ENCODE results near the gene NEURL3.

The NEURL3 gene

GRCh38 chr2:96527286-96528005 lies 22.3 kb upstream of the NEURL3 start:
- peak; percentile 65 for DNase-seq

DNA sequence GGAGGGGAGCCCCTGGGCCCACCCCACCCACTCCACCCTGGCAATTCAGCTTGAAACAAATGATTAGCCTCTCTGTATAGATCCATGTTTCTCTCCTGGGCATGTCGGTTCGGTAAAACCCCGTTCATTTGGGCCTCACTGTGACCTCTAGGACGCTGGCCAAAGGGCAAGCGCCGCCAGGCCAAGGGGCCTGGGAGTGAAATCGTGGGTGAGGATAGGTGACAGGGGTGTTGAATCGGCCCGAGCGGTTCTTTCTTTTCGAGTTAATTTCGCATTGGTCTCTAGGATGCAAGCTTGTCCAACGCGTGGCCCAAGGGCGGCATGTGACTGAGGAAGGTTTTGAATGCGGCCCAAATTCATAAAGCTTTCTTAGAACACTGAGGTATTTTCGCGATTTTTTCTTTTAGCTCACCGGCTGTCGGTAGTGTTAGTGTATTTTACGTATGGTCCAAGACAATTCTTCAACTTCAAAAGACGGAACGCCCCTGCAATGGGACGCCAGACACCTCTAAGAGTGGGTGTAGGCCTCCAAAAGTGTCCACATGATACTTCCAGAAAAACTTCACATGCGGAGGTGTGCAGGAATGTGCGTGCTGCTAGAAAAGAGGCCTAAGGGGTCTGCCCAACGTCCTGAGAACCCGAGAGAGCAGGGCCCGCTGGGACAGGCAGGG lies 21.6 kb upstream of the NEURL3 start:
- DNase-seq = no peak

DNA sequence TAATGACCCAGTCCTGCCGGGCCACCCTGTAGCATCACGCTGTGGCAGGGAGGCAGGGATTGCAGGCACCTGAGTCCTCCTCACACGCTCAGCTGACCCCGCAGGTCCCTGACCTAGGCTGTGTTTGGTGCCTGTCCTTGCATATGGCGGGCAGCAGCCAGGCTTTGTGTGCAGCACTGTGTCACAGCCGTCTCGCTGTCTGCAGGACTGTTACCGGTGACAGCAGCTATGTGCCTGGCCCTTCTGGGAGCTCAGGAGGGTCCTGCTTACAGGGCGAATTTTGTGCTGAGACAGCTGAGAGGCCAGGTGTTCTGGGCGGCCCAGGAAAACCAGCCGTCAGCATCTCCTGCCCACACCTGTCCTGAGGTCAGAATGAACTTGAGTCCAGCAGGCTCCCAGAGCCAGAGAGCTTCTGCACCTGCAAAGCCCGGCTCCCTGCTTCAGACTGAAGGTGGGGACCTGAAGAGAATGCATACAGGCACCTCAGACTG lies 21.0 kb upstream of the NEURL3 start:
- DNase-seq = no peak

DNA sequence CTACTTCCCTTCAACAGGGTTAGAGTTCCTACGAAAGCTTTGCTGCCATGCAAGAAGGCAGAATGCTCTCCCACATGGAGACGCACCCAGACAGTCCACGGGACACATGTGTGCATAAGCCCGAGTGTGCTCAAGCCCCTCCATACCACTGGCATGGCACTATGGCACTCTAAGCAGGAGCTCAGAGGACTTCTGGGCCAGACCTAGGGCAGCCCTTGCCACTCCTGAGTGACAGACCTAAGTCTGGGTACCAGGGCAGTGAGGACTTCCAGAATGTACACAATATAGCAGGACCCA lies 20.0 kb upstream of the NEURL3 start:
- no peak for DNase-seq

GRCh38 chr2:96524482-96525210 lies 19.5 kb upstream of the NEURL3 start:
- DNase-seq = no peak

DNA sequence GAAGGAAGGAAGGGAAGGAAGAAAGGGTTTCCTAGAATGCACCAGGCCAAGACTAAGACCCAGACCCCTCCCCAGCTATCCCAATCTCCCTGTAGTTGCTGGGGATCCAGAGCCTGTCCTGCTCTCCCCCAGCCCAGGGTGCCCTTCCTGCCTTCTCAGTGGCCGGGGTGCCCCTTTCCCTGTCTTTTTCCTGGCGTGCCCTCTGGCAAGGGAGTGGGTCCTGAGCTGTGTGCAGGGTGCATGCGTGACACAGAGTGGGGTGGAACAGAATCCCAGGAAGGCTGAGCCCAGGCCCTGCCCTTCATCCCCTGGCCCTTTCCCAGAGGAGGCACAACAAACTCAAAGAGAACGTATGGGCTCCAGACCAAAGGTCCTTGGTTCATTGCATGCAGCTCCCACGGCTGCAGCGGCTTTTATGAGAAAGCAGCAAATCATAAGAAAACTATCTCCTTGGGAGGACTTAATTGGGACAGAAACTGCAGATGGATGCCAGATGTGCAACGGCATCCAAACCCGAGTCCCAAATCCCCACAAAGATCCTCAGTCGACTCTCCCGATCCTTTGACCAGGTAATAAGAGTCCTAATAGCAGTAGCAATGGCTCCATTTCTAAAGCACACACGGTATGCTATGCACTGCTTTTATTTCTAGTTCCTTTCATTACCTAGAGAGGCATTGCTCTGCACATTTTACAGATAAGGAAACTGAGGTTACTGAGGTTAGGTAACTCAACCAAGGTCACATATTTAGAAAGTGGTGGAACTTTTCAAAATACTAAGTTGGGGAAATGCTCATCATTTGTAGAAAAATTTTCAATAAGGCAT lies 18.7 kb upstream of the NEURL3 start:
- no peak for DNase-seq

DNA sequence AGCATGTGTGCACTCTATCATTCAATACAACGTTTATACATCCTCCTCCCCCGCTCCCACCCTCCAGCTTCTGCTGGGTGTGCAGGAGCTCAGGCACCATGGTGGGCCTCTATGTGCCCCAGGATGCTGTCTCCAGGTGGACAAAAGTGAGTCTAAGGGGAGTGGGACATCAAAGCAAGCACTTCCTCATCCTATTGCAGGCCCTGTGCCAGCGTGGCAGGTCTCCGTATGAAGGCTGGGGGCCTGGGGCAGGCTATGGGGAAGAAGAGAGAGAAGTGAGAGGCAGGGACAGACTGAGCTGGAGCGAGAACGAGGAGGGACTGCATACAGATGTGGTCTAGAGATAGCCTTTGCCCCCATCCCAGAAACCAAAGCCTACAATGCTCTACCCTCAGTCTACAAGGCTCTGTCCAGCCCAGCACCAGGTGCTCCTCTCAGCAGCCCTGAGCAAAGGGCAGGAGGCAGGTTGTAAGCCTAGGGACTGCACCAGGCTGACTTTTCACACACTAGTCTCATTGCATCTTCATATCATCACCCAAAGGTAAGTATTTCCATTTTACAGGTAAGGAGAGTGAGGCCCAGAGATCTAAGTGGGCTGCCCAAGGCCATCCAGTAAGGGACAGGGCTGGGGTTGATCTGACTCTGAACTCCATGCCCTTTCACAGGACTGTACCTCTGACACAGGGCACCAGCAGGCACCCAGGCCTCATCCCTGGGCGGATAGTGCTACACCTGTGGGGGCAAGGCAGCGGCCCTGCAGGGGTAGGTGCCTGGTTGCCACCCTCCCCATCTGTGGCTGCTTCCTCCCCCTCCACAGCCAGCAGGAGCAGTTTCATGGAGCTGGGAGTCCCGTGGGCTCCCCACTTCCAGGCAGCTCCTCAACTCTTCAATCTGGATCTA lies 17.4 kb upstream of the NEURL3 start:
- no peak for DNase-seq

DNA sequence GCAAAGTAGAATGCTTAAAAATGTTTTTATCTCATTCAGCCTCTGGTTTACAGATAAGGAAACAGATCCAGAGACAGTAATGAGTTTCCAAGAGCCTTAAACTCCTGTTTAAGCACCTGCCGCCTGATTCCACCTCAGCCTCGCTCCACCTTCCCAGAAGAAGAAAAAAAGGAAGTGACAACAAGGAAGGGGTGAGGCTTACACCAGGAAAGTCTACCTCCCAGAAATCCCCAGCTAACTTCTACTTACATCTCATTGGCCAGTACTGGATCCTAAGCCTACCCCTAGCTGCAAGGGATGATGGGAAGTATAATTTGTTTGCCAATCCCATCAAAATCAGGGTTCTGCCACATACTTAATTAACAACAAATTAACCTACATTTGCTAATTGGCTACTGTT lies 16.1 kb upstream of the NEURL3 start:
- DNase-seq = no peak

DNA sequence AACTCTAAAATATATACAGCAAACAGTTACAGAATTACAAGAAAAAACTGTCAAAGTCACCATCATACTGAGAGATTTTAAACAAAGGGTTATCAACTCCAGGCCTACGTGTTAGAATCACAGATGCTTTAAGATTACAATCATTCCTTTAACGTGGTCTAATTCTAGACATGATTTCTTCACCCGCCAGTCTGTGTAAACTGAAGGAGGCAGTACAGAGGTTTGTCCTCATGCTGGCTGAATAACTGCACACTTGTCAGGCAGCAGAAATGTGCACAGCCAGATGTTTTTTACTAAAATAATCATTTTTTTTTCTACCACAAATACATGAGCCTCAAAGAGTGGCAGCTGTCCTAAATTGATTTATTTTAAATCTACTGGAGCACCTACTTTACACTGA lies 15.5 kb upstream of the NEURL3 start:
- no peak for DNase-seq

- DNase-seq = no peak
These were observed 15.1 kb upstream of the NEURL3 start for GRCh38 chr2:96520231-96520630.

- DNase-seq = no peak
These were observed 11.9 kb upstream of the NEURL3 start for GRCh38 chr2:96517079-96517478.

DNA sequence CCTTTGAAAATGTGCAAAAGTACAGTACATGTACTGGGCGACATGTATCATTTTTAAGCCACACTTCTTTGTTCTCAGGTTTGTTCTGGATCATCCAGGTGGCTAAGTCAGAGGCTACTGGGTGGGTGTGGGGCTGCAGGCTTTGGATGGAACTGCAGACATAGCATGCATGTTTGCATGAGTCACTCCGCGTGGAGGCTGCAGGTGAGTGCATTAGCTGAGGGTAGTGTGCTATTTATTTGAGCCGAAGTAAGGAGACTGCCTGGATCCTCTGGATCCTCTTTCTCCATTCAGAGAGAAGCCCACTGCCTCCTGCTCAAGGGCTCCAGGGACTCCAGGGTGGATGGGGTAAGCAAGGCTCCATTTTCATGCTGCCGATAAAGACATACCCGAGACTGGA lies 9.4 kb upstream of the NEURL3 start:
- no peak for DNase-seq

GRCh38 chr2:96512341-96512740 lies 7.2 kb upstream of the NEURL3 start:
- no peak for DNase-seq

GRCh38 chr2:96511851-96512250 lies 6.7 kb upstream of the NEURL3 start:
- no peak for DNase-seq

DNA sequence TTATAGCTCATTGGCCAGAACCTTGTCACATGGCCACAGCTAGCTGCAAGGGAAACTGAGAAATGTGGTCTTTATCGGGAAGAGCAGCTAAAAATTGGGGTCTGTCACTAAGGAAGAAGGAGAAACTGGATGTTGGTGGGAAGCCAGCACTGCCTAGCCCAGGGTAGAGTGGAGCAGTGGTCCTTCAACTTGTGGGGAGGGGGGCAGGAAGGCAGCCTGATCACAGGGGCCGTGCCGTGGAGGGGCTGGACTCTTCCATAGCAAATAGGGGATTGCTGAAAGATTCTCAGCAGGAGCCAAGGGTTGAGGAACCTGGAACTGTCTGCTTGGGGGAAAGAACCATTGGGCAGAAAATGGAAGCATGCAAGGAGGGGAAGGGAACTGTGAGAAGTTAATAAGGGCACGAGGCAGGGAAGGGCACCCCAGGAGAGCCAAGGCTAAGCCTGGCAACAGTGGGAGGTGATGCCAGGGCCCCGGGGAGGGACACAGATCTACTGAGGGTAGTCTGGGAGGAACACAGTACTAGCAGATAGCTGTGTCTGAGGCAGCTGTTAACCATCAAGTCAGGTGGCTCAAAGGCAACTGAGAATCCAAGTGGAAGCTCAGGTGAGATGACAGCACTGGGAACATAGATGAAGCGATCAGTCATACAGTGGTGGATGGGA lies 5.9 kb upstream of the NEURL3 start:
- no peak for DNase-seq

GRCh38 chr2:96509847-96510230 lies 4.7 kb upstream of the NEURL3 start:
- no peak for DNase-seq

- DNase-seq = peak; percentile 58
These were observed 4.1 kb upstream of the NEURL3 start for GRCh38 chr2:96509114-96509846.

DNA sequence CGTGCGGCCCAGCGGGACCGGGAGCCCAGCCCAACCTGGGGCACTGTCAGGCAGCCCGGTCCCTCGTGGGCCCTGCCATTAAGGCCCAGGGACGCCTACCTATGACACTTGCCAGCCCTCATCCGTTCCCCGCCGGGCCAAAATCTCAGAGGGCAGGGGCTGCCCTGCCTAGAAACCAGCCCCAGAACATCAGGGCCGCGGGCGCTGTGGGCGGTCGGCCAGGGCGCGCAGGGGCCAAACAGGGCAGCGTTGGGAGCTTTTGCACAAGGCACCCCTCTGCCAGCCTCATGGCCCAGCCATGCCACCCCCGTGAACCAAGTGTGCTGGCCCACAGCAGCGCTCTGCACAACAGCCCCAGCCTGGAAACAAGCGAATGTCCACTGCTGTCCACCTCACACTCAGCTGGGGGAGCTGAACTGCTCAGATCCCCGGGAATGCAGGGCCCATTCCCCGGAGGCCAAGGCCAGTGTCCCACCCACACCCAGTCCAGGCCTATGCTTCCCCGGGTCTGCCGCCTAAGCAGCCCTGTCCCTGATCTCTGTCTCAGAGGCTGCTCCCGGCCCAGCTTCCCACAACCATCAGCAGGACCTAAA lies 3.5 kb upstream of the NEURL3 start:
- DNase-seq = no peak

- peak; percentile 88 for DNase-seq
These were observed 2.9 kb upstream of the NEURL3 start for GRCh38 chr2:96507957-96508520.

GRCh38 chr2:96506907-96507240 lies 1.7 kb upstream of the NEURL3 start:
- no peak for DNase-seq
